HG02938 (cell line): ENCODE measurements around the gene MIAT.
"Not testable (repeated sequence)": the region's sequence is repeated elsewhere in the genome, so short reads cannot be mapped to it uniquely, and the experiment has no call there.

Experiments
- ATAC-seq: cut with Tn5 transposase; IDR thresholded peaks from one replicate; pipeline ENCODE4 v1.9.1; 2021; ENCODE audit warnings: mild to moderate bottlenecking, moderate library complexity; ENCODE audit not compliant: unreplicated experiment

The MIAT gene

DNA sequence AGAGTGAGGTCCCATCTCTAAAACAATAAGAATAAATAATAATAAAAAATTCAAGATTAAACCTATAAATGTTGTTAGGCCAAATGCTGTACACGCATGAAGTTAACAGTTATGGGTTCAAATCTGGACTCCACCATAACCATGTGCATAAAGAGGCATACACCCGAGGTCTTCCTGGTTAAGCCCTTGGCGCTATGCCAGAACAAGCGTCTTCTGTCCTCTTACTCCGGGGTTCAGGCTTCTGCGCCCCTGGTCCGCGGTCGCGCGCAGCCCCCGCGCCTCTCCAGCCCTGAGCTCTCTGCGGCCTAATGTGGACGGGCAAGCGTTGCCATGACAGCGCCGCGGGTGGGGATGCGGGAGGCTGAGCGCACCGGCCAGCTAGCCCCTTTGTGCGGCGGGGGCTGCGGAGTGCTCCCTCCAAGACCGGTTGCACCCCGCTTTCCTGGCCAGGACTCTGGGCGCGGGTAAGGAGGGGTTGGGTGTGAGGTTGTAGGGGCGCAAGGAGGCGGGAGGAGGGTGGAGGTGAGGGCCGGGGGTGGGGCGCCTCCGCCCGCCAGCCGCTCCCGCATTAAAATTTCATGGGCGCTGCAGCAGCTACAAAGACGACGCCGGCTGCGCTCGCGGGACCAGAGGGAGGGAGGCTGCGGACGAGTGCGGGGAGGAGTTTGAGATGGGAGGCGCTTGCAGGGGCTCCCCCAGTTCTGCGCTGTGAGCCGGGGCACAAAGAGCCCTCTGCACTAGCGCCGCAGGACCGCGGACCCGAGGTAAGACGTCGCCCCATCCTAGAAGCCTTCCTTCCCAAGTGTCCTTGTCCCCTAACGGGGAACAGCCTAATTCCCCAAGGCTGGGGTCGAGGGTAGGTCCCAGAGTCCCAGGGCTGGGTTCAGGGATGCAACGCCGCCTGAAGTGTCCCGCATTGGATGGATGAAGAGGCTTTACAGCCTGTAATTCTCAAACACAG is at the start of gene MIAT:
MIAT (plus strand) TSS at position 698 of the 961 bp plus-strand sequence.
- no peak for ATAC-seq

DNA sequence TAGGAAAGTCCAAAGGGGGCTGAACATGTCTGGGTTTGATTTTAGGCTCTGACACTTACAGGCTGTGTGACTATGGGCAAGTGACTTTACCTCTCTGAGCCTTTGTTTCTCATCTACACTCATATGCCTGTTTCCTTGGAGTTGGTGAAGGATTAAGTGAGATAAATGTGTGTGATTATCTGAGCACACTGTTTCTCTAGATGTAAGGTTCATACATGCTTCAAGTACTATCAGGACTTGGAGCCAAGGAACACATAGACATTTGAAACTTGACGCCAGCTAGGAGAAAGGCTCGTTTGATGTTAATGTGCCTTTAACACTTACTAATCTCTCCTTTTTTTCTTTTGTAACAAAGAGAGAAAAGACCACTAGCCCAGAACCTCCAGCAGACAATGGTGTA is 49.3 kb upstream of the MIAT start:
- ATAC-seq, result no peak

DNA sequence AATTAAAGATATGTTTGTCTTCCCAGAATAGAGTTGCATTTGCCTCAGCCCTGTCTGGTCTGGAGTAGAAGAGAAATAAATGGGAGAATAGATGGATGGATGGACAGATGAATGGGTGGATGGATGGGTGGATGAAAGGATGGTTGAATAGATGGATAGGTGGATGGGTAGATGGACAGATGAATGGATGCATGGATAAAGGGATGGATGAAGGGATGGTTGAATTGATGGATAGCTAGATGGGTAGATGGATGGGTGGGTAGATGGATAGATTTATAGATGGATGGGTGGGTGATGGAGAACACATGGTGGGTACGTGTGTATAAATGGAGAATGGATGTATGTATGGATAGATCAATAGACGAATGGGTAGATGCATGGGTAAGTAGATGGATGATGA is 48.1 kb upstream of the MIAT start:
- ATAC-seq, result no peak

DNA sequence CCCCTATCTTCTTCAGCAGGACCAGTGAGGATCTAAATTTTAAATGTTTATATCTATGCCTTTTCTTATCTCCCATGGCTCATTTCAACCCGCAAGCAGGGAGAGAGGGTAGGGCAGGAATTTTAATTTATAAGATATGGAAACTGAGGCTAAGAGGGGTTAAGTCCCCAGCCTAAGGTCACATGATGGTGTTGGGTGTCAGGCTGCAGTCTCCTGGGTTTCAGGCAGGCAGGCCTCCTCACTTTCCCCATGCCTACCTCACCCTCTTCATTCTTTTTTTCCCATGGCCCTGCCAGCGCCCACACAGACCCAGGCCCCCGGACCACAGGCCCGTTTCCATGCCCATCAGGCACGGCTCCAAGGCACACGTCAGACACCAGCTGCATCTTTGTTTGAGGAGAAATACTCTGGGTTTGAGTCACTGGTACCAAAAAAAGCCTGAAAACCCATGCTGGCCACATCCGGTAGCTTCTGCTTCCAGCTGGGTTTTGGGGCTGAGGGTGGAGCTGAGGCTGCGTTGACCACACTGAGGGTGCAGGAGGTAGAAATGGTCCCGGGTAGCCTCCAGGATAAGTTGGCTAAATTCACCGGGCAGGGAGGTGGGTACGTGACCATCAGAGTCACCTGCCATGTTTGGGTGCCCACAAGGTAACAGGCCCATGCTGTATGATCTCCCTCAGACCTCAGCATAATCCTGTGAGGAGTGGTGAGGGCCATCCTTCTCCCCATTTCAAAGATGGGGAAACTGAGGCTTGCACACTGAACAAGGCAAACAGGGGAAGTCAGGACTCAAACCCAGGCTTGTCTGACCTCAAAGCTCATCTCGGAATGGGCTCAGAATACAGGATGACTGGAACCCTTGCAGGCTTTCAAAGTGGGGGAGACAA is 47.1 kb upstream of the MIAT start:
- ATAC-seq, result peak; percentile 88

DNA sequence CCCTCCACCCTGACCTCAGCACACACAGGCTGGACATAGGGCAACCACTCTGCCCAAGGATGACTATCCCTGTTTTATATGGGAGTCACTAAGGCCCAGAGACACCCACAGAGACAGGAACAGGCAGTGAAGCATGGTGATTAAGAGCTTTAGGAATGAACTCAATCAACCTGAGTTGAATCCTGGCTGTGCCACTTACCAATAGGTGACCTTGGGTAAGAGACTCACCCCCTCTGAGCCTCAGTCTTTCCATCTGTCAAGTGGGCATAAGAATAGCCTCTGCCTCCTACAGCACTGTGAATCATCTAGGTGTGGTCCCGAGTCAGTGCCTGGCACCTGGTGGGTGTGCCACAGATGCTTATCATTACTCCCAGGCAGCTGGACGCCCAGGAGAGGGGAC is 46.4 kb upstream of the MIAT start:
- no peak for ATAC-seq

DNA sequence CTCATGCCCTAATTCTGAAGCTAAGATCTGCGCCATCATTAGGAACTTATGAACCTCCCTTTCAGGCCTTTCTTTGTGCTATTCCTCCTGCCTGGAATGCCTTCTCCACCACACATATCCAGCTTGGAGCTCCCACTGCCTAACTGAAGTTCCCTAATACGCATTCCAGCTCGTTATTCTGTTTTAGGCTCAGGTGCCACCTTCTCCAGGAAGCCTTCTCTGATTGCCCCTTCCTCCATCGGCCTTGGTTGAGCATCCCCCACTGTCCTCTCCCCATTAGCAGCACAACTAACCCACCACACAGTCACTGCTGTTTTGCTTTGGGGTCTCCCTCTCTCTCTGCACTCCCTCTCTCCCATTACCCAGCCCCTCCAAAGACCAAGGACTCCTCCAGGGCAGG is 44.7 kb upstream of the MIAT start:
- ATAC-seq, result no peak

DNA sequence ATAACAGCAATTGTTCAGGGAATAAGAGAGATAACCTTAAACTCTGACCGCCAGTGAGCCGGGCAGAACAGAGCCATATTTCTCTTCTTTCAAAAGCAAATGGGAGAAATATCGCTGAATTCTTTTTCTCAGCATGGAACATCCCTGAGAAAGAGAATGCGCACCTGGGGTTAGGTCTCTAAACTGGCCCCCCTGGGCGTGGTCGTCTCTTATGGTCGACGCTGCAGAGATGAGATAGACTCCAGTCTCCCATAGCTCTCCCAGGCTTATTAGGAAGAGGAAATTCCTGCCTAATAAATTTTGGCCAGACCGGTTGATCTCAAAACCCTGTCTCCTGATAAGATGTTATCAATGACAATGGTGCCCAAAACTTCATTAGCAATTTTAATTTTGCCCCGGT is 43.6 kb upstream of the MIAT start:
- ATAC-seq, result not testable (repeated sequence)

DNA sequence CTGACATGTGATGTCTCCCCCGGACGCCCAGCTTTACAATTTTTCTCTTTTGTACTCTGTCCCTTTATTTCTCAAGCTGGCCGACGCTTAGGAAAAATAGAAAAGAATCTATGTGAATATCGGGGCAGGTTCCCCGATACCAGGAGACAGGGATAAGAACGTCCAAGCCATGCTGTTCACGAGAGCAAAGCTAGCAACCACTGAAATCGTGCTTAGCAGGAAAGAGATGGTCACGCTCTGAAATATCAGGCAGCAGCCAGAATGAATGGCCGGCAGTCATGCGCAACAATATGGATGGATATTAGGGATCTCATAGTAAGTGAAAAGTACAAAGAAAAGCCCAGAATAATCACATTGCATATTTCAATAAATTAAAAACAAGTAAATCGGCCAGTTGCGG is 43.1 kb upstream of the MIAT start:
- ATAC-seq, result no peak

DNA sequence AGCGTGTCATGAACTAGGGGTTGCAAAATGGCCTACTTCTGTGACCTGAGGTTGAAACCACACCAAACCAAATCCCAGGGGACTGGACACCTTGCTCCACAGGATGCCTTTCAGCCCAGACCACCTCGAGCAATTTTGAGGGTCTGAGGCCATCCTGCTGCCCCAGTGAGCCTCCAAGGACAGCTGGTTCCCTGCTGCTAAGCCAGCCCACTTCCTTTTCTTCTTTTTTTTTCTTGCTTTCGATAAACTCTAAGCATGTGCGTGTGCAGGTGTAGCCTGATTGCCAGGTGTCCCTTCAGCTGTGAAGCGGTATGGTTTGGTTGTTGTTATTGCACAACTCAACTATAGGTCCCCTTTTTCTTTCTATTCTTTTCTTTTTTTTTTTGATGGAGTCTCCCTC is 42.2 kb upstream of the MIAT start:
- no peak for ATAC-seq

DNA sequence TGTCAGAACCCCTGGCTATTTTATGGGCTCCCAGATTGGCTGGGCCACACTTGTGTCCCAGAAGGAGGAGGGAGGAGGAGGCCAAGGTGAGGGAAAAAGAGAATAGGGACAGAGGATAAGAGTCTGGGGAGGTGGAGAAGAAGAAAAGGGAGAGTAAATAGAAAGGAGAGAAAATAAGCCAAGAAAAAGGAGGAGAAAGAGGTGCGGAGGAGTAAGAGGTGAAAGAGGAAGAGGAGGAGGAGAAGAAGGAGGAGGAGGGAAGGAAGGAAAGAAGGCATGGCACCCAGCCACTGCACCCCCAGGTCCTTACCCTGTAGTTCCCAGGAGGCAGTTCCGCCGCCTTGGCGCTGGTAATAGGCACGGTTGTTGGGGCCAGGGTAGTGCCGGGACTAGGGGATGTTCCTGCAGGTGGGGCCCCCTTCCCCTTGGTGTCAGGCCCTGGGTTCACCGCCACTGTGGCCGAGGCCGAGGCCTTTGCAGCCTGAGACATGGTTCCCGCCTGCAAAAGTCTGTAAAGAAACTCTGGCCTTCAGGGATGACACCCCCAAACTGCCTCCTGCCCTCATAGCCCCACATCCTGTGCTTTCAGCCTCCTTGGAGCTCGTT is 41.5 kb upstream of the MIAT start:
- no peak for ATAC-seq

DNA sequence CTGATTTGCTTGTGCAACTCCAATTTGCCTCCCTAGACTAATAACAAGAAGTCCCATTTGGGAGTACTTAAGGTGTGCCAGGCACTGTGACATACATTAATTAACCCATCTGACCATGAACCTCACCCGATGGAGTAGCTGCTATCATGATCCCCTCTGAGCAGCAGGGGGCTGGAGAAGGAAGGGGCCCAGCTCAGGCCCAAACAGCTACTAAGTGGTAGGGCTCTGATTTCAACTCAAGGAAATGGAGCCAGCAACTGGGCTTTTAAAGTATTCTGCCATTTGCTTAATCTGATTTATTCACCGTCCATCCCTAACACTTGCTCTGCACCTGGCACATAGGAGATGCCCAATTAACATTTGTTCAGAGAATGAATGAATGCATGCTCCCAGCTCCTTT is 40.7 kb upstream of the MIAT start:
- ATAC-seq, result no peak

DNA sequence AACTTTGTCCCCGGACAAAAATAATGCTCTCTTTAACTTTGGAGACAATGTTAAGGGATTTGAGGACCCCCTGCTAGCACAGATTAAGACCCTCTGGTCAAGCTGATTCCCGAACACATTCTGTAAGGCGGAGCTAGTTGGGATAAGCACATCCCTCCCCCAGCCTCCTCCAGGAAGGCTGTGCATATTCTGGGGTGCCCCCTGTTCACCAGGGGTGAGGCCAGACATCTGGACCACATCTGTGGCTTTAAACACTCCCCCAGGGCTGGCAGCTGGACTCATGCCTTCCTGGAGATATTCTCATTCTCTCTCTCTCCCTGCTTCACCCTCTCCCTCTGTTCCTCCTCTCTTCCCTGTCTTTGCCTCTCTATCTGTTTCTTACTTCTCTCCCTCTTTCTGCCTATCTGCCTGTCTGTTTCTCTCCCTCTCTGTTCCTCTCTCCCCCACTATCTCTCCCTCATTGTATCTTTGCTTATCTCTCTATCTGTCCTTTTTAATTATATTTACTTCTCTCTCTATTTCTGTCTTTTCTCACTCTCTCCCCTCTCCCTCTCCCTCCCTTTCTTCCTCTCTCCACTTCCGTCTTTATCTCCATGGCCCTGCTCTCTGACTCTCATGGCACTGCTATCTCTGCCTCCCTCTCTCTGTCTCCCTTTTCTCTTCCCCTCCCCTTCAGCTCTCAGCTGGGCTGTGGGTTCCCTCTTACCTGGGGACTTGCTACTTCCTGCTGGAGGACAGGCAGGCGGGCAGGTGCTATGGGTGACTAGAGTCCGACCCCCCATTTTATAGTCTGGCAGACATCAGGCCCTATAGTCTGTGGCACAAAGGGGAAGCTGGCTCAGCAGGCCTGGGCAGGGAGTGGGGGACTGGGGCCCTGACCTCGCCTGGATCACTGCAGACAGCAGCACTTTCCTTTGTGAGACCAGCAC is 39.9 kb upstream of the MIAT start, which contains the start of gene CRYBB1:
CRYBB1 (minus strand) TSS at position 757 of the 929 bp plus-strand sequence. CDS start 1,708 bp downstream, outside the sequence.
- no peak for ATAC-seq

DNA sequence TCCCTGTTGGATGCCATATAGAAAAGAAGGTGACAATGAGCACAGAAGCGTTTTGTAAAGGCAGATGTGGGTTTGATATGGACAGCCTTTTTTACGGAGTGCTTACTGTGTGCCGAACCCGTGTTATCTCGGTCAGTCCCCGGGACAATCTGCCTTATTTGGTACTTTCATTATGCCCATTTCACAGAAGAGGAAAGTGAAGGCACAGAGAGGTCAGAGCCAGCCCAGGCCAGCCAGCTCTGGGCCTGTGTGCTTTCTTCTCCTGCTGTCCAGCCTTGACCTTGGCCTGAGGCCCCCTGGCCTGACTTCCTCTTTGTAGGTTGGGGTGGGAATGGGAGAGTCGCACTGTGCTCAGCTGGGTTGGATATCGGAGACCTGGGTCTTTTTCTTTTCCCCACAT is 38.9 kb upstream of the MIAT start:
- ATAC-seq, result no peak

DNA sequence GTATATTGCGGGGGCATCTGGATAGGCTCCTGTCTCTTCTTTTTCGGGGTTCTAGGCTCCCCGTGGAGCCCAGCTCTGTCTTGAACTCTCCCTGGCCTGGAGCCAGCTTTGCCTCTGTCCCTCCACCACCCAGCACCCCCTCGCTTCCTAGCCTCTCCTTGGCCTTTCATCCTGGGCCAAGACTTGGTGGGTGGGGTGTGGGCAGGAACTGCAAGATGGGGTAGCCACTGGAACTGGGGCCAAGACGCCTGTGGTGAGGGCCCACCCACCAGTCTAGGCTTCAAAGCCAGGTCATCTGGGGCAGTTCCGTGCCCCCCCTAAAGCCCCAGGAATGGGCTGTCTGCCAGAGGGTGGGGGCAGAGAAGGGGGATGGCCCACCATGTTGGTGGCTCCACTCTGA is 37.9 kb upstream of the MIAT start:
- no peak for ATAC-seq

DNA sequence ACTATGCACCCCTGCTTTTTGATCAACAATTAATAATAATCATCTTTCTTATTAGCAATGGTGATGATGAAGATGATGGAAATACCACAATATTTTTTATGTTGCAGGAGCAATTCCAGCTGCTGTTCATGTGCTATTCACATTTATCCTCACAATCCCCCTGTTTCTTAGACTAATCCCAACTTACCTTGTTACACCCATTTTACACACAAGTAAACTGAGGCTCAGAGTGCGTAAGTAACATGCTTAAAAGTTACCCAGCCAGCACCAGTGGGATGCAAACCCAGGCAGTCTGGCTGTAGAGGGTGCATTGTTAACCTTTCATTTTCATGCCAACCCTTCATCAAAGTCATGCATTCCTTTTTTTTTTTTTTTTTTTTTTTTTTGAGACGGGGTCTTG is 37.2 kb upstream of the MIAT start:
- no peak for ATAC-seq

DNA sequence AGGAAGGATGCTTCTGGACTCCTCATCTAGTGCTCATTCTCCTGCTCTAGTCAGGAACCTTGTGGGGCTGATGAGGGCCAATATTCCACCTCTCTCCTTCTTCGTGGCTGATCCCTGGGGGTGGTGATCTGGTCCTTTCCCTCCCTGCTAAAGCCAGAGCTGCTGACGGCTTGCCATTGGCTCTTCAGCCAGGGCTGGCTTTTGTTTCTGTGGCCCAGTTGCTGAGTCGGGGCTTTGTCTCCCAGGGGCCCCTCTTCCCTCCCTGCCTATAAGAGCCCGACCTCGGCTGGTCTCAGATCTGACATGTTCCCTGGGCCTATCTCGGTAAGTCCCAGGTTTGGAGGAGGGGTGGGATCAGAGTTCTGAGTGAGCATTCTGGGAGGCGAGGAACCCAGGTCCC is 35.7 kb upstream of the MIAT start, which contains the start of gene CRYBA4:
CRYBA4 (plus strand) TSS at position 301 of the 400 bp plus-strand sequence. CDS start 634 bp downstream, outside the sequence.
- ATAC-seq, result no peak

DNA sequence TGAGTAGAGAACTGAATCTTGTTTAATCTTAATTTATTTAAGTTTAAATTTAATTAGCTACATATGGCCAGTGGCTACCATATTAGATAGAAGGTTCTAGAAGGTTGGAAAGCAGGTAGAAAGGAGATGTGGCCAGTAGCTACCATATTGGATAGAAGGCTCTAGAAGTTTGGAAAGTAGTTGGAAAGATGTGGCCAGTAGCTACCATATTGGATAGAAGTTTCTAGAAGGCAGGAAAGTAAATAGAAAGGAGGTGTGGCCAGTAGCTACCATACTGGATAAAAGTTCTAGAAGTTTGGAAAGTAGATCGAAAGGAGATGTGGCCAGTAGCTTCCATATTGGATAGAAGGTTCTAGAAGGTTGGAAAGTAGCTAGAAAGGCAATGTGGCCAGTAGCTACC is 33.4 kb upstream of the MIAT start:
- no peak for ATAC-seq

DNA sequence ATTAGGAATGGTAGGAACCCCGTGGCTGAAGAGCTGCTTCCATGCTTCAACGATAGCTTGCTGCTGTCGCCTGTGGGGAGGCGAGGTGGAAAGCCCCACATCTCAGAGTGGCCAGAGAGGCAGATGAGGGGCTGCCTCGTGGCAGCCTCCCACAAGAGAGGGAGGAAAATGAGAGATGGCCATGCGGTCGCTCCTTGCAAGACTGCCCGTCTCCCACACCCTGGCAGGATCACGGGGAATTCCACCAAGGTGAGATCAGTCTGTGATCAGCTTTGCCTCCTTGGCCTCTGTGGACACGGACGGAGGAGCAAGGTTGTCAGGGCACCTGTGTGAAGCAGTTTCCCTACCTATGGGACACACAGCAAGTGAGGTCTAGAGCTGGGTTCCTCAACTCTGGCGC is 32.6 kb upstream of the MIAT start:
- no peak for ATAC-seq

DNA sequence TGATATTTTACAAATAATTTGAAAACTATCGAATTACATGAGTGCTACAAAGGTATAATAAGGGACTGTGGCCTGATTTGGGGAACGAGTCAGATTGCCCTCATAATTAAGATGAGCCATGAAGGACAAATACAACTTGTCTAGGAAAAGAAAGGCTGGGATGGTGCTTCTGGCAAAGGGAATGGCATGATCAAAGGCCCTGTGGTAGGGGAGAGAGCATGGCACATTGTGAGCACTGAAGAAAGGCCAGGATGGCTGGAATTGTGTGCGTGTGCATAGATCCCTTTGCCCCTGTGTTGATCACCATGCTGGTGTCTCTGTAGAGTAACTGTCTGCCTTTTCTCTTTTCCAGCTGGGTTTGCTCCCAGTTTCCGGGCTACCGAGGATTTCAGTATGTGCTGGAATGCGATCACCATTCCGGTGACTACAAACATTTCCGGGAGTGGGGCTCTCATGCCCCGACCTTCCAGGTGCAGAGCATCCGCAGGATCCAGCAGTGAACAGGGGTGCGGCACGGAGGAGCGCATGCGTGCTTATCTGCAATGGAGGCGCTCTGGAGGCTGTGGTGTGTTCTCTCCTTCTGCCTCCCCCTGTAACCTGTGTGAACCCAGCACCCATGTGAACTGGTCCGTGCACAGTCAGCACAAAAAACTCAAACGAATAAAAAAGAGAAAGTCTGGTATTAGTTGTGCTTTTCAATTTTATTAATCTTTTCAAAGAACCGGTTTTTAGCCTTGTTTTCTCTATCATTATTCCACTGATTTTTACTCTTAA is 27.2 kb upstream of the MIAT start:
- ATAC-seq, result no peak
